ENCODE data around the gene CDH4. TPM values are rescaled to one million over a fixed set of nuclear protein-coding genes. Genes with fewer than 3 reads are reported as not detected.

Gene CDH4
- total and polyA plus RNA-seq, 9 of the 15 experiments (the other 6 are each of a cell fraction or from before 2014, with no cell fraction given): 0.04 TPM; not detected in 8

DNA sequence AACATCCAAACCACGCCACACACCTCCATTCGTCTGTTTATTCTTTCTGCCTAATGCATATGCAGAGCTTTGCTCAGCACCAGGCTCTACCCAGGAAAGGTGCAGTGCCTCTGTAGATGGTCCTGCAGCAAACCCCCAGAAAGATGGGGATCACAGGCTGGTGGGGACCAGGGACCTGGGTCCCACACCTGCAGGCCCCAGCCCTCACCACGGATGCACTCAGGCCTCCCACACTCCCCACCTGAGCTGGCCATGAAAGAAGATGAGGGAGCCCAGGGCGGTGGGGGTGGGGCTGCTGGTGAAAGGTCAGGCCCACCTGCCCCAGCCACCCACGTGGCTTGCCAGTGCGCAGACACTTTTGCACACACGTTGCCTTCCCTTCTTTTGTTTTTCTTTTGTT is 595.9 kb downstream of the CDH4 start:
- no peaks in the 10 kb centered on the region for H3K9me3 ChIP-seq (replicated peaks; ENCODE audit: control insufficient read depth, insufficient read depth, low read depth, low read length)
- intact Hi-C loops (cut with micrococcal nuclease): no loop called here
- 1% methylated on average over 7 of the region's 7 CpGs for WGBS (ENCODE audit: insufficient coverage, low coverage, missing lambda C conversion rate)
- POLR2A ChIA-PET: no interaction called here
- H3K4me3 ChIP-seq: no peak overlapping the region
- H3K27me3 ChIP-seq (ENCODE audit: control insufficient read depth in 2 of 2, insufficient read depth in 2 of 2, low read length in 2 of 2): peaks cover 17 to 82% of the 10 kb centered on the region in 2 experiments; a peak in 4 of 5 replicates
- peaks cover 0 to 4% of the 10 kb centered on the region in 2 experiments; a peak in 1 of 5 replicates for H3K4me1 ChIP-seq (replicated peaks in 1 of 2; ENCODE audit: control insufficient read depth in 2 of 2, insufficient read depth in 2 of 2, low read length in 2 of 2)
- DNase-seq (ENCODE audit: extremely low read depth in 1 of 4, low spot score in 3 of 4): no peak
- TF ChIP-seq THRAP3 (IDR thresholded peaks at IDR 0.05; ENCODE audit: borderline replicate concordance) (no peak), E2F8 (IDR thresholded peaks at IDR 0.05; ENCODE audit: low read depth, partially characterized antibody) (no peak), HEY1 (CRISPR knock-in tag; IDR thresholded peaks at IDR 0.05; ENCODE audit: borderline replicate concordance) (no peak), CCNT2 (IDR thresholded peaks at IDR 0.05; ENCODE audit: borderline replicate concordance, extremely low read depth, insufficient read length, low read depth, low read length) (no peak), ZFX (CRISPR knock-in tag; IDR thresholded peaks at IDR 0.05) (no peak), FOXK1 (CRISPR knock-in tag; IDR thresholded peaks at IDR 0.05; ENCODE audit: borderline replicate concordance) (no peak)
- no peaks in the 10 kb centered on the region for H3K79me2 ChIP-seq (ENCODE audit: control insufficient read depth, insufficient read depth, low read length)
- no peak for FAIRE-seq
- CTCF ChIA-PET (ENCODE audit: low intra/inter-chr PET ratio): no interaction called here
- no peaks in the 10 kb centered on the region for H3K9me1 ChIP-seq (ENCODE audit: control insufficient read depth, insufficient read depth, low read length)
- no peak overlapping the region for H3K9ac ChIP-seq (ENCODE audit: insufficient read depth in 1 of 2, low read depth in 2 of 2, low read length in 2 of 2)
- no TSS peak for BruUV-seq (replicated peaks)
- H3K27ac ChIP-seq (ENCODE audit: extremely low read depth, low read depth, low read length): no peak overlapping the region
- H4K20me1 ChIP-seq (replicated peaks; ENCODE audit: control insufficient read depth, insufficient read depth, low read length): peaks cover 7% of the 10 kb centered on the region
- no peak for ATAC-seq
- H3K4me2 ChIP-seq (ENCODE audit: insufficient read depth, low read length): no peak overlapping the region
- in situ Hi-C loops (cut with MboI): no loop called here
- no peak overlapping the region for H2AFZ ChIP-seq (ENCODE audit: low read depth, low read length)
- no peaks in the 10 kb centered on the region for H3K36me3 ChIP-seq (ENCODE audit: control insufficient read depth, insufficient read depth, low read length)
